Activated CD8-positive, alpha-beta memory T cell treated with anti-CD3 and anti-CD28 coated beads for 4 hours (primary cell): ENCODE results near the gene PARN.
A peak's percentile ranks its signal among the peaks of the same experiment; 100 is the strongest.
"Not testable (repeated sequence)": the region's sequence is repeated elsewhere in the genome, so short reads cannot be mapped to it uniquely, and the experiment has no call there.

Source experiments
- DNase-seq, 2 donors: peaks; one replicate each; pipeline ENCODE4 v3.0.0-alpha.2; 2020; ENCODE audit warnings: low read depth in 2 of 2

PARN gene

GRCh38 chr16:14632693-14633569 lies 2.9 kb upstream of the PARN start, which contains the start of gene BFAR:
BFAR (plus strand) TSS chr16:14632951; CDS start chr16:14644347, 11,396 bp downstream.
- peak; percentile 99 for DNase-seq

GRCh38 chr16:14630620-14631330 lies 715 bp upstream of the PARN start:
- not testable (repeated sequence) for DNase-seq

- DNase-seq, result no peak
Measured at GRCh38 chr16:14629612-14629918, 495 bp downstream of the PARN start.

- DNase-seq, result no peak
Measured at GRCh38 chr16:14628806-14629611, 1.1 kb downstream of the PARN start.

GRCh38 chr16:14627078-14627477 lies 3.0 kb downstream of the PARN start:
- DNase-seq, result no peak

- DNase-seq, result no peak
Measured at GRCh38 chr16:14618566-14618965, 11.5 kb downstream of the PARN start.

- no peak for DNase-seq
Measured at GRCh38 chr16:14616280-14616679, 13.8 kb downstream of the PARN start.

- DNase-seq, result no peak
Measured at GRCh38 chr16:14613991-14614390, 16.1 kb downstream of the PARN start.

- DNase-seq, result no peak
Measured at GRCh38 chr16:14611660-14612059, 18.4 kb downstream of the PARN start.

- no peak for DNase-seq
Measured at GRCh38 chr16:14609716-14610115, 20.3 kb downstream of the PARN start.

GRCh38 chr16:14608604-14609003 lies 21.5 kb downstream of the PARN start:
- no peak for DNase-seq

GRCh38 chr16:14608111-14608566 lies 21.9 kb downstream of the PARN start:
- no peak for DNase-seq

GRCh38 chr16:14606102-14606501 lies 24.0 kb downstream of the PARN start:
- no peak for DNase-seq

- no peak for DNase-seq
Measured at GRCh38 chr16:14602443-14602963, 27.6 kb downstream of the PARN start.

GRCh38 chr16:14600164-14600563 lies 29.9 kb downstream of the PARN start:
- DNase-seq, result no peak

- no peak for DNase-seq
Measured at GRCh38 chr16:14586637-14587305, 43.3 kb downstream of the PARN start.

GRCh38 chr16:14585287-14585686 lies 44.8 kb downstream of the PARN start:
- no peak for DNase-seq

- DNase-seq, result not testable (repeated sequence)
Measured at GRCh38 chr16:14580926-14581325, 49.1 kb downstream of the PARN start.

GRCh38 chr16:14579266-14579665 lies 50.8 kb downstream of the PARN start:
- DNase-seq, result no peak

GRCh38 chr16:14576532-14576931 lies 53.5 kb downstream of the PARN start:
- DNase-seq, result no peak

- DNase-seq, result no peak
Measured at GRCh38 chr16:14576069-14576468, 54.0 kb downstream of the PARN start.
